Osteoblast (primary cell): ENCODE data around the gene ANKRD24. TPM values are rescaled to one million over a fixed set of nuclear protein-coding genes. Genes with fewer than 3 reads are reported as not detected.

ENCODE experiments used
- DNase-seq: peaks from one replicate; pipeline ENCODE4 v3.0.0; 2011; ENCODE audit warnings: low spot score, mixed read lengths; ENCODE audit not compliant: insufficient read length; ENCODE audit errors: missing footprints
- H2AFZ ChIP-seq: 2 replicates; pipeline ENCODE4 v1.6.0; 2011; ENCODE audit warnings: mild to moderate bottlenecking, low read length
- H3K27ac ChIP-seq: 2 replicates; pipeline ENCODE4 v1.5.1; 2011; ENCODE audit warnings: mild to moderate bottlenecking, low read depth, low read length, moderate library complexity
- H3K27me3 ChIP-seq: 2 replicates; pipeline ENCODE4 v1.6.0; 2012; ENCODE audit warnings: mild to moderate bottlenecking, control low read depth, inconsistent platforms, low read length, moderate library complexity; ENCODE audit not compliant: insufficient read depth
- H3K36me3 ChIP-seq: 2 replicates; pipeline ENCODE4 v1.5.1; 2011; ENCODE audit warnings: mild to moderate bottlenecking, low read length, control low read depth, moderate library complexity; ENCODE audit not compliant: insufficient read depth
- H3K4me1 ChIP-seq: 2 replicates; pipeline ENCODE4 v1.5.1; 2011; ENCODE audit warnings: mild to moderate bottlenecking, low read length, control low read depth, moderate library complexity; ENCODE audit not compliant: insufficient read depth
- H3K4me2 ChIP-seq: 2 replicates; pipeline ENCODE4 v1.6.0; 2011; ENCODE audit warnings: mild to moderate bottlenecking, low read length; ENCODE audit not compliant: insufficient read depth
- H3K4me3 ChIP-seq: fragments of 200-600 bp; sonication (generic); 3 replicates; pipeline ENCODE4 v1.5.1; 2012; ENCODE audit warnings: mild to moderate bottlenecking, low read length, inconsistent platforms; ENCODE audit not compliant: insufficient read depth
- H3K79me2 ChIP-seq: 2 replicates; pipeline ENCODE4 v1.6.0; 2012; ENCODE audit warnings: mild to moderate bottlenecking, low read length, control low read depth, inconsistent platforms; ENCODE audit not compliant: insufficient read depth
- H3K9me3 ChIP-seq: 2 replicates; pipeline ENCODE4 v1.5.1; 2011; ENCODE audit warnings: low read depth, low read length, control low read depth
- H4K20me1 ChIP-seq: 2 replicates; pipeline ENCODE4 v1.6.0; 2012; ENCODE audit warnings: mild to moderate bottlenecking, low read length, control low read depth; ENCODE audit not compliant: insufficient read depth
- total RNA-seq: library from RNA; depleted of rRNA; stranded (reverse); fragments of >200 nt; gene quantifications from 2 replicates; pipeline ENCODE4 v1.2.3, GENCODE V29; 2012
- TF ChIP-seq, protein P1 (sequence below): IDR thresholded peaks from 2 replicates; pipeline ENCODE4 v1.5.1; 2011; ENCODE audit warnings: mild to moderate bottlenecking, low read depth, low read length, moderate library complexity; ENCODE audit errors: extremely low read depth

The ANKRD24 gene
- total RNA-seq, 1 donor = 0.72 TPM

DNA sequence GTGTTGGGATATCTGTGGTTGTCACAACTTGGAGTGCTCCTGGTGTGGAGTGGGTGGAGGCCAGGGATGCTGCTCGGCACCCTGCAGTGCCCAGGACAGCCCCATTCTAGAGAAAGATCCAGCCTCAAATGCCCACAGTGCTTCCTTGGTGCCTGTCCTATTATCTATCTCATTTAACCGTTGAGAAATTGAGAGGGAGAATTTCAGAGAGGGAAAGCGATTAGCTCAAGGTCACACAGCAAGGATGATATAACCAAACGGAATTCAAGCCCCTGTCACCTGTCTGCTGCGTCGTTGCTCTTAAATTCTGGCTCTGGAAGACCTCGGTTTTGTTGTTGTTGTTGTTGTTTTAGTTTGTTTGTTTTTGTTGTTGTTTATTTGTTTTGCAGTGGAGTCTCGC, 13.5 kb downstream of the ANKRD24 start:
- Histone ChIP-seq H3K36me3 (no peaks in the 10 kb centered on the region), H3K4me1 (no peaks in the 10 kb centered on the region), H4K20me1 (no peaks in the 10 kb centered on the region), H3K4me3 (no peak overlapping the region), H3K4me2 (no peak overlapping the region), H2AFZ (no peak overlapping the region), H3K27me3 (peaks cover 16% of the 10 kb centered on the region), H3K27ac (no peak overlapping the region), H3K79me2 (no peaks in the 10 kb centered on the region), H3K9me3 (no peaks in the 10 kb centered on the region)
- TF ChIP-seq, protein P1, sequence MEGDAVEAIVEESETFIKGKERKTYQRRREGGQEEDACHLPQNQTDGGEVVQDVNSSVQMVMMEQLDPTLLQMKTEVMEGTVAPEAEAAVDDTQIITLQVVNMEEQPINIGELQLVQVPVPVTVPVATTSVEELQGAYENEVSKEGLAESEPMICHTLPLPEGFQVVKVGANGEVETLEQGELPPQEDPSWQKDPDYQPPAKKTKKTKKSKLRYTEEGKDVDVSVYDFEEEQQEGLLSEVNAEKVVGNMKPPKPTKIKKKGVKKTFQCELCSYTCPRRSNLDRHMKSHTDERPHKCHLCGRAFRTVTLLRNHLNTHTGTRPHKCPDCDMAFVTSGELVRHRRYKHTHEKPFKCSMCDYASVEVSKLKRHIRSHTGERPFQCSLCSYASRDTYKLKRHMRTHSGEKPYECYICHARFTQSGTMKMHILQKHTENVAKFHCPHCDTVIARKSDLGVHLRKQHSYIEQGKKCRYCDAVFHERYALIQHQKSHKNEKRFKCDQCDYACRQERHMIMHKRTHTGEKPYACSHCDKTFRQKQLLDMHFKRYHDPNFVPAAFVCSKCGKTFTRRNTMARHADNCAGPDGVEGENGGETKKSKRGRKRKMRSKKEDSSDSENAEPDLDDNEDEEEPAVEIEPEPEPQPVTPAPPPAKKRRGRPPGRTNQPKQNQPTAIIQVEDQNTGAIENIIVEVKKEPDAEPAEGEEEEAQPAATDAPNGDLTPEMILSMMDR = no peak
- DNase-seq = peak; percentile 47

DNA sequence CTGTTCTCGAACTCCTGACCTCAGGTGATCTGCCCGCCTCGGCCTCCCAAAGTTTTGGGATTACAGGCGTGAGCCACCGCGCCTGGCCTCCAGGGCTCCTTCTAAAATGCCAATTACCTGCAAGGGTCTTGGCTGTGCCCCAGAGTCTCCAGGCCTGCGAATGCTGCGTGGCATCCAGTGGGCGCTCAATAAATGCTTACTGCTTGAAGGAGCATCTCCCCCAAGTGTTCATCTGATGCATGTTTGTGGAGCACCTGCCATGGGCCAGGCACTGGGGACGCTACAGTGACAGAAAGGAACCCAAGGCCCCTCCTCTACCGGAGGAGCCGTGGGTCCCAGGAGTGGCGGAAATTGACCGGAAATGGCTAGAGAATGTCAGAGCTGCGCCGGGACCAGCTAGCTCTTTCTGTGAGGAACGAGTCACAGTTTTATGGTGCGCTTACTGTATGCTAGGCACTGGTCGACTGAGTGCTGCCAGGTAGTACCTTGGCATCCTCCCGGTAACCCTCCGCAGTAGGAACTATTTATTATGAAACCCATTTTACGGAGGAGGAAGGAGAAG, 14.2 kb downstream of the ANKRD24 start:
- DNase-seq = peak; percentile 54
- no peaks in the 10 kb centered on the region for H3K36me3 ChIP-seq
- no peaks in the 10 kb centered on the region for H3K9me3 ChIP-seq
- no peak overlapping the region for H2AFZ ChIP-seq
- no peak overlapping the region for H3K4me3 ChIP-seq
- no peaks in the 10 kb centered on the region for H3K4me1 ChIP-seq
- TF ChIP-seq, protein P1 = no peak
- H3K79me2 ChIP-seq = no peaks in the 10 kb centered on the region
- H3K27me3 ChIP-seq = peaks cover 16% of the 10 kb centered on the region
- H3K4me2 ChIP-seq = no peak overlapping the region
- H4K20me1 ChIP-seq = no peaks in the 10 kb centered on the region
- H3K27ac ChIP-seq = no peak overlapping the region

DNA sequence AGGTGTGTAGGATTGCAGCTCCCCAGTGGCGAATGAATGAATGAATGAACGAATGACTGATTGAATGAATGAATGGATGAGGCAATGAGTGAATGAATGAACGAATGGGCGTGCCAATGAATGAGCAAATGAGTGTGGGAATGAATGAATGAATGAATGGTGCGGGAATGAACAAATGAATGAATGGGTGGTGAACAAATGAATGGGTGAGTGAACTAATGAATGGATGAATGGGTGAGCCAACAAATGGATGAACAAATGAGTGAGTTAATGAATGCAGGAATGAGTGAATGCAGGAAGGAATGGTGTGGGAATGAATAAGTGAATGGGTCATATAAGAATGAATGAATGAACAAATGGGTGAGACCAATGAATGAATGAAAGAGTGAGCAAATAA, 14.7 kb downstream of the ANKRD24 start:
- no peaks in the 10 kb centered on the region for H3K9me3 ChIP-seq
- H3K79me2 ChIP-seq = no peaks in the 10 kb centered on the region
- DNase-seq = no peak
- TF ChIP-seq, protein P1 = no peak
- H2AFZ ChIP-seq = no peak overlapping the region
- H4K20me1 ChIP-seq = no peaks in the 10 kb centered on the region
- peaks cover 16% of the 10 kb centered on the region for H3K27me3 ChIP-seq
- H3K4me1 ChIP-seq = no peaks in the 10 kb centered on the region
- no peak overlapping the region for H3K4me3 ChIP-seq
- no peak overlapping the region for H3K4me2 ChIP-seq
- no peak overlapping the region for H3K27ac ChIP-seq
- no peaks in the 10 kb centered on the region for H3K36me3 ChIP-seq

DNA sequence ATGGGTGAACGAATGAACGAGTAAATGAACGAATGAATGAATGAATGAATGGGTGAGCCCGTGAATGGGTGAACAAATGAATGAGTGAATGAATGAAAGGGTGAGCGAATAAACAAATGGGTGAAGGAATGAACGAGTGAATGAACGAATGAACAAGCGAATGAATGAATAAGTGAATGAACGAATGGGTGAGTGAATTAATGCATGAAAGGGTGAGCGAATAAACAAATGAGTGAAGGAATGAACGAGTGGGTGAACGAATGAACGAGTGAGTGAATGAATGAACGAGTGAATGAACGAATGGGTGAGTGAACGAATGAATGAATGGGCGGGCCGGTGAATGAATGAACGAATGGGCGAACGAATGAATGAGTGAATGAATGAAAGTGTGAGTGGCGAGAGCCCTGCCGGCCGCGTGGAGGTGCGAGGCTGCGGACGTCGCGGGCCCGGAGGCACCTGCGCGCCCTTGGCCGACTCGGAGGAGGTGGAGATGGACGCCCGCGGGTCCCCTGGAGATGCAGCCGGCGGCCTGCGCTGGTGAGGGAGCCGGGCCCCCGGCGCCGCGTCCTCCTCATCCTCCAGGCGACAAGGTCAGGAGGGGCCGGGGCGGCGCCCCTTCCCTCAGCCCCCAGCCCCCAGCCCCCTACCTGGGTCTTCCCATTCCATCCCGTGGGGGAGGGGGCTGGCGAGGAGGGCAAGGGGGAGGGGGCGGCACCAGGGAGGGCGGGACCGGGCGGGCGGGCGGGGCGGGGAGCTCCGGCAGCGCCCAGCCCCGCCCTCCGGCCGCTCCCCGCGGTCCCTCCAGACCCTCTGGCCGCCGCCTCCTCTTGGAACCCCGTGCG, 15.4 kb downstream of the ANKRD24 start:
- TF ChIP-seq, protein P1 = no peak
- no peak overlapping the region for H2AFZ ChIP-seq
- peak; percentile 43 for DNase-seq

More for the DNA sequence above, 15.4 kb downstream of the ANKRD24 start:
- H4K20me1 ChIP-seq = no peaks in the 10 kb centered on the region
- H3K36me3 ChIP-seq = no peaks in the 10 kb centered on the region
- no peak overlapping the region for H3K4me2 ChIP-seq
- no peak overlapping the region for H3K27ac ChIP-seq
- no peaks in the 10 kb centered on the region for H3K4me1 ChIP-seq
- no peaks in the 10 kb centered on the region for H3K9me3 ChIP-seq
- no peak overlapping the region for H3K4me3 ChIP-seq
- H3K79me2 ChIP-seq = no peaks in the 10 kb centered on the region
- peaks cover 16% of the 10 kb centered on the region for H3K27me3 ChIP-seq
